Neural progenitor cell (in vitro differentiated cells): Measurements from ENCODE around the gene KNL1. TPM values are rescaled to one million over a fixed set of nuclear protein-coding genes. Genes with fewer than 3 reads are reported as not detected.

Experiments used
- DNase-seq: peaks from one replicate; pipeline ENCODE4 v3.0.0-alpha.2; 2016; ENCODE audit warnings: low spot score
- H2AFZ ChIP-seq: fragments of 200-600 bp; sonication (generic); replicated peaks from 2 replicates; pipeline ENCODE4 v1.6.1; 2016; ENCODE audit warnings: antibody characterized with exemption
- H3F3A ChIP-seq: fragments of 200-600 bp; sonication (generic); 2 replicates; pipeline ENCODE4 v1.6.1; 2016; ENCODE audit warnings: antibody characterized with exemption, low read depth
- H3K27ac ChIP-seq: fragments of 200-600 bp; sonication (generic); 2 replicates; pipeline ENCODE4 v1.5.1; 2016; ENCODE audit warnings: mild to moderate bottlenecking
- H3K27me3 ChIP-seq: fragments of 200-600 bp; sonication (generic); 2 replicates; pipeline ENCODE4 v1.6.1; 2016; ENCODE audit warnings: mild to moderate bottlenecking, moderate library complexity
- H3K36me3 ChIP-seq: fragments of 200-600 bp; sonication (generic); 2 replicates; pipeline ENCODE4 v1.5.1; 2016
- H3K4me1 ChIP-seq: fragments of 200-600 bp; sonication (generic); 2 replicates; pipeline ENCODE4 v1.6.1; 2016; ENCODE audit warnings: mixed run types
- H3K4me2 ChIP-seq: fragments of 200-600 bp; sonication (generic); 2 replicates; pipeline ENCODE4 v1.6.1; 2016
- H3K4me3 ChIP-seq: fragments of 200-600 bp; sonication (generic); 2 replicates; pipeline ENCODE4 v1.5.1; 2016
- H3K79me2 ChIP-seq: fragments of 200-600 bp; sonication (generic); 2 replicates; pipeline ENCODE4 v1.6.1; 2016; ENCODE audit warnings: low read depth
- H3K9ac ChIP-seq: fragments of 200-600 bp; sonication (generic); 2 replicates; pipeline ENCODE4 v1.6.1; 2016
- H3K9me3 ChIP-seq: fragments of 200-600 bp; sonication (generic); 2 replicates; pipeline ENCODE4 v1.5.1; 2016; ENCODE audit warnings: low read depth
- H4K20me1 ChIP-seq: fragments of 200-600 bp; sonication (generic); 2 replicates; pipeline ENCODE4 v1.6.1; 2016; ENCODE audit warnings: low read depth
- H3K27ac Mint-ChIP-seq: 3 replicates; pipeline ENCODE4 v1.8.0; 2021; ENCODE audit warnings: mixed read lengths
- H3K27me3 Mint-ChIP-seq: 2 replicates; pipeline ENCODE4 v1.8.0; 2022; ENCODE audit warnings: low read depth, mild to moderate bottlenecking, inconsistent platforms, moderate library complexity, mixed read lengths; ENCODE audit not compliant: insufficient read depth
- H3K36me3 Mint-ChIP-seq: 3 replicates; pipeline ENCODE4 v1.8.0; 2021; ENCODE audit warnings: mixed read lengths
- H3K4me1 Mint-ChIP-seq: 3 replicates; pipeline ENCODE4 v1.8.0; 2021; ENCODE audit warnings: mixed read lengths
- H3K4me3 Mint-ChIP-seq: 3 replicates; pipeline ENCODE4 v1.8.0; 2021; ENCODE audit warnings: mild to moderate bottlenecking, moderate library complexity, mixed read lengths
- H3K9me3 Mint-ChIP-seq: 3 replicates; pipeline ENCODE4 v1.8.0; 2020; ENCODE audit warnings: mixed read lengths
- EZH2 ChIP-seq: fragments of 200-600 bp; sonication (generic); IDR thresholded peaks from 2 replicates; pipeline ENCODE4 v1.6.1; 2017; ENCODE audit warnings: antibody characterized with exemption, mild to moderate bottlenecking, moderate library complexity
- EZH2phosphoT487 ChIP-seq: fragments of 200-600 bp; sonication (generic); IDR thresholded peaks from 2 replicates; pipeline ENCODE4 v1.6.1; 2017; ENCODE audit warnings: antibody characterized with exemption
- total RNA-seq: library from RNA; depleted of rRNA; stranded (reverse); fragments of >200 nt; gene quantifications from 2 replicates; pipeline ENCODE4 v1.2.3, GENCODE V29; 2015; ENCODE audit warnings: low replicate concordance
- TF ChIP-seq, protein P1 (sequence below): fragments of 200-600 bp; sonication (generic); IDR thresholded peaks from 2 replicates; pipeline ENCODE4 v1.5.1; 2017; ENCODE audit warnings: antibody characterized with exemption, mild to moderate bottlenecking

Gene KNL1
- total RNA-seq, 1 donor from 2014 or later = 125 TPM

GRCh38 chr15:40565333-40566238 lies 28.5 kb upstream of the KNL1 start:
- Mint-ChIP-seq H3K27ac (peak overlapping the region; percentile 68), H3K36me3 (peaks cover 4% of the 10 kb centered on the region), H3K27me3 (no peaks in the 10 kb centered on the region), H3K4me1 (peaks cover 38% of the 10 kb centered on the region), H3K9me3 (no peaks in the 10 kb centered on the region), H3K4me3 (peak overlapping the region; percentile 97)
- TF ChIP-seq EZH2 = no peak
- no peak for TF ChIP-seq EZH2phosphoT487
- TF ChIP-seq, protein P1, sequence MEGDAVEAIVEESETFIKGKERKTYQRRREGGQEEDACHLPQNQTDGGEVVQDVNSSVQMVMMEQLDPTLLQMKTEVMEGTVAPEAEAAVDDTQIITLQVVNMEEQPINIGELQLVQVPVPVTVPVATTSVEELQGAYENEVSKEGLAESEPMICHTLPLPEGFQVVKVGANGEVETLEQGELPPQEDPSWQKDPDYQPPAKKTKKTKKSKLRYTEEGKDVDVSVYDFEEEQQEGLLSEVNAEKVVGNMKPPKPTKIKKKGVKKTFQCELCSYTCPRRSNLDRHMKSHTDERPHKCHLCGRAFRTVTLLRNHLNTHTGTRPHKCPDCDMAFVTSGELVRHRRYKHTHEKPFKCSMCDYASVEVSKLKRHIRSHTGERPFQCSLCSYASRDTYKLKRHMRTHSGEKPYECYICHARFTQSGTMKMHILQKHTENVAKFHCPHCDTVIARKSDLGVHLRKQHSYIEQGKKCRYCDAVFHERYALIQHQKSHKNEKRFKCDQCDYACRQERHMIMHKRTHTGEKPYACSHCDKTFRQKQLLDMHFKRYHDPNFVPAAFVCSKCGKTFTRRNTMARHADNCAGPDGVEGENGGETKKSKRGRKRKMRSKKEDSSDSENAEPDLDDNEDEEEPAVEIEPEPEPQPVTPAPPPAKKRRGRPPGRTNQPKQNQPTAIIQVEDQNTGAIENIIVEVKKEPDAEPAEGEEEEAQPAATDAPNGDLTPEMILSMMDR = no peak
- Histone ChIP-seq H3K4me3 (peak overlapping the region; percentile 78), H3K4me2 (peak overlapping the region; percentile 60), H3K9ac (no peak overlapping the region), H3K27ac (no peak overlapping the region), H3K27me3 (no peaks in the 10 kb centered on the region), H3K4me1 (peaks cover 9% of the 10 kb centered on the region), H3K79me2 (peaks cover 19% of the 10 kb centered on the region), H2AFZ (peak overlapping the region; percentile 62), H4K20me1 (peaks cover 8% of the 10 kb centered on the region), H3K36me3 (no peaks in the 10 kb centered on the region), H3F3A (peaks cover 6% of the 10 kb centered on the region), H3K9me3 (no peaks in the 10 kb centered on the region)
- DNase-seq = no peak

GRCh38 chr15:40567111-40567510 lies 26.9 kb upstream of the KNL1 start:
- peaks cover 42% of the 10 kb centered on the region for H3K4me1 Mint-ChIP-seq
- no peaks in the 10 kb centered on the region for H3K27me3 Mint-ChIP-seq
- H3K79me2 ChIP-seq = peaks cover 33% of the 10 kb centered on the region
- peak overlapping the region; percentile 61 for H3K4me3 Mint-ChIP-seq
- H3K9me3 Mint-ChIP-seq = no peaks in the 10 kb centered on the region
- no peaks in the 10 kb centered on the region for H3K9me3 ChIP-seq
- no peaks in the 10 kb centered on the region for H3K27me3 ChIP-seq
- no peak overlapping the region for H3K27ac ChIP-seq
- H3K4me2 ChIP-seq = no peak overlapping the region
- peaks cover 6% of the 10 kb centered on the region for H3F3A ChIP-seq
- H3K9ac ChIP-seq = no peak overlapping the region
- peaks cover 11% of the 10 kb centered on the region for H3K4me1 ChIP-seq
- H3K27ac Mint-ChIP-seq = no peak overlapping the region
- peaks cover 12% of the 10 kb centered on the region for H4K20me1 ChIP-seq
- H3K4me3 ChIP-seq = no peak overlapping the region
- DNase-seq = peak; percentile 61
- H2AFZ ChIP-seq = peak overlapping the region; percentile 32
- TF ChIP-seq EZH2phosphoT487 (no peak), EZH2 (no peak)
- TF ChIP-seq, protein P1 = peak; percentile 53
- H3K36me3 ChIP-seq = no peaks in the 10 kb centered on the region
- no peaks in the 10 kb centered on the region for H3K36me3 Mint-ChIP-seq

GRCh38 chr15:40569129-40569953 lies 24.7 kb upstream of the KNL1 start, which contains the start of gene RPUSD2:
RPUSD2 (plus strand) TSS chr15:40569299; CDS start chr15:40569338, 39 bp downstream.
- Mint-ChIP-seq H3K36me3 (peaks cover 12% of the 10 kb centered on the region), H3K4me1 (peaks cover 36% of the 10 kb centered on the region), H3K27ac (peak within 1 kb of the TSS; percentile 55), H3K9me3 (no peaks in the 10 kb centered on the region), H3K4me3 (peak within 1 kb of the TSS; percentile 96), H3K27me3 (no peaks in the 10 kb centered on the region)
- TF ChIP-seq, protein P1 = no peak
- TF ChIP-seq EZH2phosphoT487 = no peak
- TF ChIP-seq EZH2 = no peak
- H3F3A ChIP-seq = peaks cover 6% of the 10 kb centered on the region
- H3K4me3 ChIP-seq = peak within 1 kb of the TSS; percentile 88
- no peak within 1 kb of the TSS for H3K27ac ChIP-seq
- H3K79me2 ChIP-seq = peaks cover 28% of the 10 kb centered on the region
- H3K9ac ChIP-seq = peak within 1 kb of the TSS; percentile 68
- DNase-seq = peak; percentile 95
- peaks cover 11% of the 10 kb centered on the region for H3K4me1 ChIP-seq
- peak within 1 kb of the TSS; percentile 90 for H2AFZ ChIP-seq
- H3K4me2 ChIP-seq = peak within 1 kb of the TSS; percentile 90
- H4K20me1 ChIP-seq = peaks cover 12% of the 10 kb centered on the region
- no peaks in the 10 kb centered on the region for H3K36me3 ChIP-seq
- no peaks in the 10 kb centered on the region for H3K9me3 ChIP-seq
- no peaks in the 10 kb centered on the region for H3K27me3 ChIP-seq
